PC-3 (cell line): ENCODE data around the gene CAPN1. TPM values are rescaled to one million over a fixed set of nuclear protein-coding genes. Genes with fewer than 3 reads are reported as not detected.

Experiments
- ATAC-seq: fragments of 200-7000 bp; cut with Tn5 transposase; 2 replicates; pipeline ENCODE4 v1.9.1; 2020; ENCODE audit warnings: mild to moderate bottlenecking, moderate library complexity
- BruUV-seq: library from RNA; stranded (reverse); fragments of 400-500 nt; replicated peaks from 2 replicates; lab custom pipeline; 2021; lab: Mats Ljungman, UMichigan
- CTCF ChIA-PET: fragments of 300-600 bp; sonication (Branson Sonifier 250); formaldehyde crosslinking; loops from one replicate; lab custom pipeline; 2022; ENCODE audit warnings: antibody characterized with exemption; lab: Charles Lee
- POLR2A ChIA-PET: fragments of 300-600 bp; sonication (Branson Sonifier 250); formaldehyde crosslinking; loops from one replicate; lab custom pipeline; 2022; ENCODE audit warnings: antibody characterized with exemption; ENCODE audit not compliant: unreplicated experiment; lab: Charles Lee
- DNase-seq: peaks from one replicate; pipeline ENCODE4 v3.0.0-alpha.2; 2015
- H2AFZ ChIP-seq: fragments of 300-600 bp; sonication (generic); 2 replicates; pipeline ENCODE4 v1.6.0; 2016; ENCODE audit warnings: antibody characterized with exemption, low read length
- H3F3A ChIP-seq: fragments of 300-600 bp; sonication (generic); one replicate; pipeline ENCODE4 v1.6.0; 2017; ENCODE audit warnings: antibody characterized with exemption, low read length, control low read depth, mild to moderate bottlenecking; ENCODE audit not compliant: unreplicated experiment
- H3K27ac ChIP-seq: fragments of 300-600 bp; sonication (generic); 2 replicates; pipeline ENCODE4 v1.5.1; 2016; ENCODE audit warnings: mild to moderate bottlenecking, low read length
- H3K27me3 ChIP-seq: fragments of 300-600 bp; sonication (generic); 2 replicates; pipeline ENCODE4 v1.6.1; 2016; ENCODE audit warnings: low read length, mixed read lengths
- H3K36me3 ChIP-seq: fragments of 300-600 bp; sonication (generic); 2 replicates; pipeline ENCODE4 v1.6.1; 2016; ENCODE audit warnings: low read depth, mixed run types, low read length, mixed read lengths
- H3K4me1 ChIP-seq: fragments of 300-600 bp; sonication (generic); 2 replicates; pipeline ENCODE4 v1.5.1; 2016; ENCODE audit warnings: low read length; ENCODE audit not compliant: insufficient read depth
- H3K4me2 ChIP-seq: fragments of 300-600 bp; sonication (generic); 2 replicates; pipeline ENCODE4 v1.6.0; 2016; ENCODE audit warnings: low read length
- H3K4me3 ChIP-seq: fragments of 300-600 bp; sonication (generic); 2 replicates; pipeline ENCODE4 v1.5.1; 2016; ENCODE audit warnings: mild to moderate bottlenecking, low read length, mixed read lengths
- H3K79me2 ChIP-seq: fragments of 300-600 bp; sonication (generic); 2 replicates; pipeline ENCODE4 v1.6.1; 2017; ENCODE audit warnings: low read length, mixed read lengths
- H3K9ac ChIP-seq: fragments of 300-600 bp; sonication (generic); 2 replicates; pipeline ENCODE4 v1.6.0; 2016; ENCODE audit warnings: mild to moderate bottlenecking, low read length
- H3K9me2 ChIP-seq: fragments of 300-600 bp; sonication (generic); replicated peaks from 2 replicates; pipeline ENCODE4 v1.6.1; 2016; ENCODE audit warnings: mixed run types, low read length, mixed read lengths
- H3K9me3 ChIP-seq: fragments of 300-600 bp; sonication (generic); 2 replicates; pipeline ENCODE4 v1.6.1; 2016; ENCODE audit warnings: low read length, mixed read lengths
- H4K20me1 ChIP-seq: fragments of 300-600 bp; sonication (generic); 2 replicates; pipeline ENCODE4 v1.6.1; 2016; ENCODE audit warnings: low read length, mixed read lengths
- CTCF ChIP-seq: fragments of 300-600 bp; sonication (generic); conservative IDR thresholded peaks from 2 replicates; pipeline ENCODE4 v1.5.1; 2017; ENCODE audit warnings: antibody characterized with exemption, low read depth, mild to moderate bottlenecking, low read length
- EZH2 ChIP-seq: fragments of 300-600 bp; sonication (generic); IDR thresholded peaks from one replicate; pipeline ENCODE4 v1.6.1; 2017; ENCODE audit warnings: antibody characterized with exemption, mild to moderate bottlenecking, low read length; ENCODE audit not compliant: unreplicated experiment
- EZH2phosphoT487 ChIP-seq: fragments of 300-600 bp; sonication (generic); IDR thresholded peaks from 2 replicates; pipeline ENCODE4 v1.6.1; 2018; ENCODE audit warnings: mild to moderate bottlenecking, antibody characterized with exemption, low read length, borderline replicate concordance
- intact Hi-C: fragments of 100-400 bp; cut with micrococcal nuclease; formaldehyde crosslinking; loops from 2 replicates; pipeline ENCODE4 v1.9.0; 2023
- total RNA-seq: library from RNA; depleted of rRNA; stranded (reverse); fragments of >200 nt; gene quantifications from 2 replicates; pipeline ENCODE4 v1.2.3, GENCODE V29; 2014

The CAPN1 gene
- total RNA-seq, 1 experiment from 2014 or later: 307 TPM

GRCh38 chr11:65183201-65183891 lies 1.6 kb downstream of the CAPN1 start:
- Histone ChIP-seq H2AFZ (peak overlapping the region; percentile 66), H3F3A (no peaks in the 10 kb centered on the region), H4K20me1 (peaks cover 4% of the 10 kb centered on the region; the same call in 1 of the 2 replicates), H3K9ac (peak overlapping the region; percentile 87), H3K27ac (peak overlapping the region; percentile 69), H3K4me1 (peaks cover 27% of the 10 kb centered on the region), H3K79me2 (peaks cover 68% of the 10 kb centered on the region), H3K27me3 (no peaks in the 10 kb centered on the region), H3K4me2 (peak overlapping the region; percentile 99), H3K9me2 (no peaks in the 10 kb centered on the region), H3K4me3 (peak overlapping the region; percentile 92), H3K9me3 (no peaks in the 10 kb centered on the region), H3K36me3 (peaks cover 33% of the 10 kb centered on the region)
- DNase-seq (peak; percentile 95), ATAC-seq (peak; percentile 3; the same call in 1 of the 2 replicates)
- no TSS peak for BruUV-seq
- POLR2A ChIA-PET: interaction anchor here (0.6 to 2.0 kb wide), 2 partner anchors 27 to 48 kb away, joined by 3 to 12 read pairs; partner anchors contain the start of gene SYVN1
- CTCF ChIA-PET: no interaction called here
- intact Hi-C loops: loop anchor here (10.0 kb wide), 1 partner anchor 131 kb away; the partner anchor contains the start of gene CDC42EP2
- TF ChIP-seq CTCF: no peak
- TF ChIP-seq EZH2phosphoT487: no peak

GRCh38 chr11:65184146-65184545 lies 2.4 kb downstream of the CAPN1 start:
- Histone ChIP-seq H3K27me3 (no peaks in the 10 kb centered on the region), H3K4me3 (peak overlapping the region; percentile 92), H3K27ac (peak overlapping the region; percentile 69), H3K9me2 (no peaks in the 10 kb centered on the region), H3K9ac (peak overlapping the region; percentile 5; the same call in 1 of the 2 replicates), H3K4me1 (peaks cover 27% of the 10 kb centered on the region), H3K79me2 (peaks cover 66% of the 10 kb centered on the region), H3K36me3 (peaks cover 39% of the 10 kb centered on the region), H3F3A (no peaks in the 10 kb centered on the region), H3K9me3 (no peaks in the 10 kb centered on the region), H4K20me1 (peaks cover 4% of the 10 kb centered on the region; the same call in 1 of the 2 replicates), H3K4me2 (peak overlapping the region; percentile 99), H2AFZ (no peak overlapping the region)
- TF ChIP-seq EZH2 (no peak), CTCF (no peak), EZH2phosphoT487 (no peak)
- intact Hi-C loops: loop anchor here (10.0 kb wide), 1 partner anchor 131 kb away; the partner anchor contains the start of gene CDC42EP2
- DNase-seq: no peak
- CTCF ChIA-PET: no interaction called here
- BruUV-seq: no TSS peak
- ATAC-seq: no peak
- POLR2A ChIA-PET: no interaction called here

- ATAC-seq: no peak
- POLR2A ChIA-PET: no interaction called here
- H3K79me2 ChIP-seq: peaks cover 58% of the 10 kb centered on the region
Observed at GRCh38 chr11:65185171-65185570, 3.4 kb downstream of the CAPN1 start.

More at GRCh38 chr11:65185171-65185570, 3.4 kb downstream of the CAPN1 start:
- CTCF ChIA-PET: no interaction called here
- TF ChIP-seq CTCF (no peak), EZH2 (no peak), EZH2phosphoT487 (no peak)
- no peak overlapping the region for H3K27ac ChIP-seq
- no peak overlapping the region for H3K9ac ChIP-seq
- H3K27me3 ChIP-seq: no peaks in the 10 kb centered on the region
- peaks cover 22% of the 10 kb centered on the region for H3K4me1 ChIP-seq
- H3F3A ChIP-seq: no peaks in the 10 kb centered on the region
- H3K9me2 ChIP-seq: no peaks in the 10 kb centered on the region
- peaks cover 49% of the 10 kb centered on the region for H3K36me3 ChIP-seq
- H3K4me3 ChIP-seq: no peak overlapping the region
- H3K9me3 ChIP-seq: no peaks in the 10 kb centered on the region
- no peak overlapping the region for H3K4me2 ChIP-seq
- BruUV-seq: no TSS peak
- DNase-seq: no peak
- peaks cover 4% of the 10 kb centered on the region; the same call in 1 of the 2 replicates for H4K20me1 ChIP-seq
- H2AFZ ChIP-seq: no peak overlapping the region
- intact Hi-C loops: loop anchor here (10.0 kb wide), 1 partner anchor 130 kb away; the partner anchor contains the start of gene CDC42EP2
